Stimulated activated CD8-positive, alpha-beta memory T cell treated with anti-CD3 and anti-CD28 coated beads, Interleukin-4, amount 100 ng/mL, for 4 hours (primary cell): Measurements from ENCODE around the gene GABBR2.

Experiments
- DNase-seq, 2 donors: peaks; one replicate each; pipeline ENCODE4 v3.0.0-alpha.2; 2020; ENCODE audit warnings: low read depth in 2 of 2, low spot score in 1 of 2

The GABBR2 gene

DNA sequence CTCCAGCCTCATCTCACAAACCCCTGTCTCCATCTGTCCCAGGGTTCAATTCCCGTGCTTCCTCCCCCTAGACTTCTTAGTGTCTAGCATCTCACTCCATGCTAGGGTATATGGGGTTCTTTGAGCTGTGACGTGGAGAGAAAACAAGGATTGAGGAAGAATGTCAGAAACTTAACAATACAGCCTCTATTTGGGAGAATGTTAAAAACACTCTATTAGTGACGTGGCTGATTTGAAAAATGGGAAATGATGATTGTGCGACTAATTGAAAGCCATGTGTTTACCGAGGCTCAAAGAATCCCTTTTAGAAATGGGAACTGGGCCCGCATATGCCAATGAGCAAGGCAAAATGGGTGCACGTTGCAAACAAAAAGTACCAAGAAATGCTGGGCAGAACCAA lies 380.6 kb downstream of the GABBR2 start:
- no peak for DNase-seq

DNA sequence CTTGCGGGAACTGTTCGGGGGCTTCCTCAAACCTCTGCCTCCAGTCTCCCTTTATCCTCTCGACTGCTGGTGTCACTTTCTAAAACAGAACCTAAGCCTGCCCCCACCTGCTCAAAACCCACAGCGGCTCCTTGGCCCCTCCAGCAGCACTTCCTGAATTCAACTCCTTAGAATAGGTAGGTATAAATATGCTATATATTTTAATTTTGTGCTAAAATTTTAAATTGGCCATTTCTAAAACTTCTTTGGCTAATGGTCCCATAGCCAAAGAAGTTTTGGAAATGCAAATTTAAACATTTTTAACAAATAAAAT lies 381.5 kb downstream of the GABBR2 start:
- no peak for DNase-seq

DNA sequence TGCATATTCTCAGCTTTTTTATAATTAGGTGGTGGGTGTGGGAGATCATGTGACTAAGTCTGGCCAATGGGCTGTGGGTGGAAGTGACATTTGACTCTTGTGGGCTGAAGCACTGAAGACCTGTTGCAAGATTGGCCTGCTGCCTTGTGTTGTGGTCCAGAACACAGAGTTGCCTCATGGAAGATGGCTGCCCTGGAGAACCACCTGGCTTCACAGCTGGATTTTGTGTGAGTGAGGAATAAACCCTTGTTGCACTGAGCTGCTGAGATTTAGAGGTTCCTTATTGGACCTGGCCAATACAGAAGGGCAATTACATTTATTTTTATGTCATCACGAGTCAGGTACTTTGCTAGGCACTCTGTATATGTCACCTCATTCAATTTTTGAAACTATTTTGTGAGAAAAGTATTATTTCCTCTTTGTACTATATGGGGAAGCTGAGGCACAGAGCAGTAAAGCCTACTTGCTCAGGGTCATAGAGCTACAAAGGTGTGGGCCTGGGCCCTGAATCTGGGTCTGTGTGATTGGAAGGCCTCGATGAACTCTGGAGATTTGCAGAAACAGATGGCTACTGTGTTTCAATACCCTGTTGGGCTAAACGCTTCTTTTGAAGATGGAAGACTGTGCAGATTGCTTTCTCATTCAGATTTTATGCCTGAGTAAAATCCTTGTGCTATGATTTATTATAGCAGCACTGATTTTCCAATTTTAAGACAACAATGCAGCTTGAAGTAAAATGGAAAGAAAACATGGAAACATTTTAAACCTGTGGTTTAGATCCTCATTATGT lies 382.1 kb downstream of the GABBR2 start:
- no peak for DNase-seq

DNA sequence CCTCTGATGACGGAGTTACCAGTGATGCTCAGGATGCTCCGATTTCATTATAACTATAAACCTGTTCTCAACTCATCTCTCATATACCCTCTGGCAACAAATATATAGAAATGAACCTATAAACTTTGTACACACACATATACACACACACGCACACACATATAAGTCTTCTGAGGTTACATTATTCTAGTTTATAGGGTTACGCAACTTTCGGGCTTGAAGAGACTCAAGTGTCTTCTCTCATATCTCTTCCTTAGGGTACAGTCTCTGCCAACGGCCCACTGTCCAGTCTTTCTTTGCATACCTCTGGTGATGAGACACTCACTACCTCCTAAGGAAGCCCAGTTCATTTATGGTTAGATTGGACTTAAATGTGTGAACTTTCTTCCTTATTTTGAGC lies 383.9 kb downstream of the GABBR2 start:
- DNase-seq: no peak

DNA sequence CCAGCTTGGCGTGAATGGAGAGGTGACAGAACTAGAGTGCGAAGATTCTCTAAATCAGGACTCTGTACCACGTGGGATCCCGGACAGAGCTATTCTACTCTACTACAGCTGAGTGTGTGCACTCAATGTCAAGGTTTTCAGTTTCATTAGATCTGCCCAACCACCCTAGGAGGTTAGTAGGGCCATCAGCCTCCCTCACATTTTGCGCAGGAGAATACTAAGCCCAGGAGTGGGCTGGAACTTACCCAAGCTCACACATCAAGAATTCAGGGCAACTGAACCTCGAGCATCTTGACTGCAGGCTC lies 385.0 kb downstream of the GABBR2 start:
- no peak for DNase-seq

DNA sequence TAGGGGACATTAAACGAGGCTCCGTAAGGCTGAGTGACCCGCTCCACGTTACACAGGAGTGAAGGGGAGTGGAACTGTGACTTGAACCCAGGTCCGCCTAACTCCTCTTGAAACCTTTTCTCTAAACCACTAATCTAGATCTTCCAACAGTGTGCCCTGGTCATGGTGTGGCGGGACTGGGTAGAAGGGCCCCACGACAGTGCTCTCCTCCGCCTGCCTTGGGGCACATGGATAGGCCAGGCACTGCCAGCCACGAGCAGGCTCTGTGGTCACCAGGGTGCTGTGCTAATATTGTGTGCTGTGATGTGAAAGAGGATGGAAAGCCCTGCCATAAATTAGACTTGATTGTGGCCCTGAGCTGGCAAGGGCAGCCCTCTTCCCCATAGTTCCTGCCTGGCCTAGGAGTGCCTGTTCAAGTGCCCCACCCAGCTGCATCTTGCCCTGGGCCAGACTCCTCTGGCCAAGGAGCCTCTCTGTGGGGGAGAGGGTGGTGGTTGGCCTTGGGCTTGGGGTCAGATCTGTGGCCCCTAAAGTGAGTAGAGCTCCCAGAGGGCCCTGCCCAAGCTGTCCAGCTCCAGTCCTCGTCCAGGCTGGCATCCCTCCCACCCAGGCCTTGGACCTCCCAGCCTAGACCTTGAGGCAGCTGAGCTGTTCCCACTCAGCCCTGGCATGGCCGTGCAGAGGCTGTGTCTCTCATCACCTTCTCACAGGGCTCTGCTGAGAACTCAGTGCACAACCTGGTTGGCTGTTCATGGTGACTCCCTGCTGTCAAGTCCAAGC lies 385.5 kb downstream of the GABBR2 start:
- no peak for DNase-seq

DNA sequence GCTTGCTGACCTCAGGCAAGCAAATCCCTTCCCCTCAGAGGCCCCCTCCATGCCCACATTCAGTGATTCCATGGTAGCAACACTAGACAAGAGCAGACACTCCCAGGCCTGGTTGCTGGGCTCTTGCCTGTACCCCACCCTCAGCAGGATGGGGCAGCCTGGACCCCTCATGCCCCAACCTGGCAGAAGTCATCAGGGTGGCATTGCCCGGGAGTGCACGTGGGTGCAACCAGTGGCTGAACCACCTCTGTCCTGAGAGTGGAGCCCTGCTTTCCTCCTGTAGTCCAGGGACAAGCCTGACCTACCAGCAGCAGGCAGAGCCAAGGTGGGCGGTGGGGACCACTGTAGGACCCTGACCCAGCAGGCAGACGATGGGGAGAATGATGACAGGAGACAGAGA lies 387.5 kb downstream of the GABBR2 start:
- no peak for DNase-seq

DNA sequence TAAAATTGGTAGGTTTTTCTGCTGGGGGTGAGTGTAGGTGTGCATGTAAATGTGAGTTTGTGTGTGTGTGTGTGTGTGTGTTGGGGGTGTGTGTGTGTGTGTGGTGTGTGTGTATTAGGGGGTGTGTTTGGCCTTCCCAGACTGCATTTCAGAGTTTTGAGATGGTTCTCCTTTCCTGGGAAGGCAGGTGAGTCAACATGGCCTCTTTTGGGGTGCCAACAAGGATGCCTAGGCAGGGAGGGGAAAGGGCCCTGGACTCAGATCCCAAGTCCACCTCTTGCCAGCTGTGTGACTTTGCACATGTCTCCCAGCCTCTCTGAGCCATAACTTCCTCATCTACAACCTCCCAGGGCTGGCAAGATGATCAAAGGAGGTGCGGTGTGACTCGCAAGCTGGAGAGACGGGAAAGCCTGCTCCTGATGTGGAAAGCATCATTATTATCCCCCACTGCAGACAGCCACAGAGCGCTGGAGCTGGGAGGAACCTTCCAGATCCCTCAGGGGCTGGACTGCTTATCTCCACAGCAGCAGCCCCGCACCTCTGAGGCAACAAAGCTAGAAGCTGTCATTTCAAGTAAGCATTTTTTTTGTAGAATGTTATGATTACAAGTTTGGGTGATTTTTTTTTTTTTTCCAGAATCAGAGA lies 389.8 kb downstream of the GABBR2 start:
- no peak for DNase-seq

DNA sequence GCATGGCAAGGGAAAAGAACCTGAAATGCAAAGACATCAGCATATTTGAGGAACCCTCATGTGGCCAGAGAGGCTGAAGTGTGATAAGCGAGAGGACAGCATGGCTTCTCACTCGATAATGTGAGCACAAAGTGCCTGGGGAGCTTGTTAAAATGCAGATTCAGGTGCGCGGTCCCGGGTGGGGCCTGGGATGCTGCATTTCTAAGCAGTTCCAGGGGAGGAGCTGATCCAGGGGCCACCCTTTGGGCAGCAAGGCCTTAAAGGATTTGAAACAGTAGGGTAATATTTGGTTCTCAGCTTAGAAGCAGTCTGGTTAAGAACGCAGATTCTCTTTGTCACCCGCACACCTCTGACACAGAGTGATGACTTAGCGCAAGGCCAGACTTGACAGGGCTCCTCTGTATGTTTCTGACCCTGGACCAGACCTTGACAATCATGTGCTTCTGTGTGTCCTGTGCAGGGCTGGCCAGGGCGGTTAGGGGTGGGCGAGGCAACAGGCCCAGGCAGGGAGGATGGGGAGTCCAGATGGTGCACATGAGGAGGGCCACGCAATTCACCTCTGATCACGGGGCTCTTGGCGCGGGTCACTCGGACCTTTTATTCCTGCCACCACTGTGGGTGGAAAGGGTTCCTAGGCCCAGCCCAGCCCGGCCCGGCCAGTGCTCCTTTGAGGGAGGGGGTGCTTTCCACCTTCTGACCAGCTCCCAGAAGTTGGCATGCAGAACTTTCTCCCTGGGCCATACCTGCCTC lies 390.5 kb downstream of the GABBR2 start:
- DNase-seq: no peak

DNA sequence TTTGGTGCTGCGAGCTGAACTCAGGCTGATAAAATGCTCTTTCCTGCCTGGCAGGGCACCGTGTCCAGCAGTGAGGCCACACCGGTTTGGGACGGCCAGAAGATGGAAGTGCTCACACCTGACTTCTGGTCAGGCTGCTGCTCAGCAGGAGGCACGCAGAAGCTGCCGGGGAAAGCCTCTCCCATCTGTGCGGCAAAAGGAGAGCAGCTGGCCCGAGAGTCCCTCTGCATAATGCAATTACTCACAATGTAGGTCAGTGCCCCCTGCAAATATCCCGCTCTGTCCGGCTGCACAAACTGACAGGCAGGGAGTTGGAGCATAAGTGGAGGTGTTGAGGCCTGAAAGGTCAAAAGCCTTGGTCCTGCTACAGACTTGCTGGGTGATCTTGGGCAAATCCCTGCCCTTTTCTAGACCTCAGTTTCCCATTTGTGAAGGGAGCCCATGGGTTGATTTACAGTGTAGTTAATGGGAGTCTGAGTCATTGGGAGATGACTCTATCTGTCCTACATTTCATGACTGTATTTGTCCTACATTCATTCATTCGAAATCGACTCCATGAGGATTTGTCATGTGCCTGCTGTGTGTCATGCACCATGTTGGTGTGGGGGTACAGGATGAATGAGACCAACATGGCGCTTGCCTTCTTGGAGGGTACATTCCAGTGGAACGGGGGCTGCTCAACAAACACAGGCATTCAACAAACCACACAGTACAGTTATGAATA lies 391.4 kb downstream of the GABBR2 start:
- DNase-seq: no peak

DNA sequence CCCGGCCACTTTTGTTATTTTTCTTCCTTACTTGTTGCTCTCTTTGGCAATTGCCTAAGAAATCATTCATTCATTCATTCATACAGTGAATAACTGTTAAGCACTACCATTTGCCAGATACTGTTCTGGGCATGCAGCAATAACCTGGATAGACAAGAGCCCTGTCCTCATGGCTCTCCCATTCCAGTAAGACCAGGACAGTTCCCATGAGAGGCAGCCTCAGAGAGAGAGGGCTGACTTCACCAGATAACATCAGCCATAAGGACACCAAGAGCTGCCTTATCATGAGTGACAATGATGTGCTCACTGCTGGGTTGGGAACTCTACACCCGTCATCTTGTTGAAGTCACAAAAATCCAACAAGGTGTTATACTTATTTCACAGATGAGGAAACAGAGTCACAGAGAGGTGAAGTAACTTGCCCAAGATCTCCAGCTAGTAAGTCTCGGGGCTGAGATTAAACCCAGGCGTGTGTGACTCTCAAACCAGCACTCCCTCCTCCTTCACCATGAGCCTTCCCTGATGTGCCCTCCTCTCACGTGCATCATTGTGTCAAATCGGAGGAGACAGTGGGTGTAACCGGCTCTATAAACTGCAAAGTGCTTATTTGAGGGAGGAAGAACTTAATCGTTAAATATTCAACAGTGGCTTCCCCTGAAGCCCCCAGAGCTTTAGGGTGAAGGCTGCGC lies 392.1 kb downstream of the GABBR2 start:
- no peak for DNase-seq

DNA sequence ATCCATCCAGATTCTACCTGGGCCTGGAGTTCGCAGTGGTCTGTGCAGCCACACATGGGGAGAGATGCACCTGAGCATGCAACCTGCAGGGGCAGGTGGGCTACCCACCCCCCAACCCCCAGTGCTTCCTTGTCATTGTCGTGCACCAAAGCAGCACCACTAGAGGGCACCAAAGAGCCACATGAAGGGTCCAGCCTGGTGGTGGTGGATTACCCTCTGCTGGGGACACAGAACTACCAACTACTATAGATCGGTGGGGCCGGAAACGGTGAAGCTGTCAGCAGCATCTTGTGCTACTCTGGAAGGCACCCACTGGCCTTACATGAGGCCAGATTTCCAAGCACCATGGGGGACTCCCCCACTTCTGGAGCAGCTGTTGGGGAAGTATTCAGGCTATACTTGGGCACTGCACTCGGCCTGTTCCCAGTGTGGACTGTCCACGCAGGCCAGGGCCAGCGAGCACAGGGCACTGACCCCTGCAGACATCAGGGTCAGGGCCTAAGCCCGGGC lies 393.1 kb downstream of the GABBR2 start:
- peak; percentile 41 to 60 for DNase-seq

DNA sequence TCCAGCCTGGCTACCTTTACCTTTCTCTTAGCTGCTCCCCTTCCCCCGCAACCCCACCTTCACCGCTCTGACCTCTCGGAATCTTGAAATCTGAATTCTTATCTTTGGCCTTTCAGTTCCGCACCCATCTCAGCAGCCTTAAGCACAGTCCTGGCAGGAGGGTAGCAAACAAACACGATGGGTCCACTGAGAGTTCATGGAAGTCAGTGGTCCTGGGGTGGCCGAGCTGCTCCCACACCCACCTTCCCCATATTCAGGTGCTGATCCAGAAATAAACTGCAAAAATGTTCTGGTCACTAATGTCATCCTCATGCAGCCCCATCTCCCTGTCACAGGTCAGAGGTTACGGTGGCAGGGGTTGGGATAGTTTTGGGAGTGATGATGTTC lies 393.7 kb downstream of the GABBR2 start:
- no peak for DNase-seq

DNA sequence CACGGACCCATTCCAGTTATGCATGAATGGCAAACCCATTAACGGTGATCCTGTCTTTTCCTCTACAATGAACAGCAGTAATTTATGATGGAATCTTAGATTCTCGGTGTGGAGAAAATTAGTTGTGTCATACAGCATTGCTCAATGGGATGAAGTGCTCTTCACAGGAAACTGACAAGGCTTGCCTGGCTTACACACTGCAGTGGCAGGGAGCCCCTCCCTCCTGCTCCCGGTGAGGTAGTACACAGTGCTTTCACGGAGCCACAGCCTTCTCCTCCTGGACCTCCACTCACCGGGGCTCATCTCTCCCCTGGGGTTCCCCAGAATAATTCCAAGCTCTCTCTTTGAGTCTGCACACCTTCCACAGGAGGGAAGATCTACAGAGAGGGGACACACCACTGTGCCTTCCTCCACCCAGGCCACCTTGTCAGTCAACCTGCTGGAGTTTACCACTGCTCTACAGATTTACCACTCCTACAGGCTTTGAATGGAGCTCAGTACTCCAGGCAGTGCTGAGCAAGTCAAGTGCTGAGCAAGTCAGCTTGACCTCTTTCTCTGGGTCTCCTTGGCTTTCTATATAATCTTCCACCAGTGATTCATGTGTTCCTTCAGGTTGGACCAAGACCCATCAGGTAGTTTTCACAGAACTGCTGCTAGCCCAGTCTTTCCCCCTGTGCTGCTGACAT lies 394.2 kb downstream of the GABBR2 start:
- no peak for DNase-seq

DNA sequence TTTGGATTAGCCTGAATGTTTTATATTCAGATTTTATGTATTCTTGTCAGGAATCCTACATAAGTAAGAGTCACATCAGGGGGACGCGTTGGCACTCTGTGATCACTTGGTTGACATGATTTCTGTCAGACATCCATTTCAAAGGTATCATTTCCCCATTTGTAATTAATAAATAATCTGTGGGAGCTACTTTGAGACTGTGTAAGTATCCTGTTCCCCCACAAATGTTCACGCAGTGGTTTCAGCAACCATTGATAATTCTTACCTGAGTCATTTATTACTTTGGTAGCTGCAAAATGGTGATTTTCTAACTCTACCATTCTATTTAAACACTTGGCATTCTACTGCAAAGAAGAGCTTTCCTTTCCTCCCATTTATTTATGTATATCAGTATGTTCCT lies 396.4 kb downstream of the GABBR2 start:
- DNase-seq: no peak

DNA sequence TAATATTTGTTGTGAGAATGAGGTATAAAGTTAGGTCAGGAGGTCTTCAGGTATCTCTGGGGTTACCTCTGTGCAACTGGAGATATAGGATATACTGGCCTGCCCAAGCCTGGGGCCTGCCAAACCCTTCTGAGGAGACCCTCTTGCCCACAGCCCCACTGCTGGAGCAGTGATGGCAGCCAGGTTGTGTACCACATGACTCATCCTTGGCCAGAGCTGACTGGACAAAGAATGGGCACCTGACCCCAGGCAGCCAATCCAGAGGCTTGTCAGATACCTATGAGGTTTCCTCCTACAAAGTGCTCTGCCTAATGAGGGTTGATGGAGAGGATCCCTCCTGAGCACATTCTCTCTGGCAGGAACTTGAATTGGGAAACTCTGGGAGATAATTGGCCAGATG lies 397.2 kb downstream of the GABBR2 start:
- DNase-seq: no peak

DNA sequence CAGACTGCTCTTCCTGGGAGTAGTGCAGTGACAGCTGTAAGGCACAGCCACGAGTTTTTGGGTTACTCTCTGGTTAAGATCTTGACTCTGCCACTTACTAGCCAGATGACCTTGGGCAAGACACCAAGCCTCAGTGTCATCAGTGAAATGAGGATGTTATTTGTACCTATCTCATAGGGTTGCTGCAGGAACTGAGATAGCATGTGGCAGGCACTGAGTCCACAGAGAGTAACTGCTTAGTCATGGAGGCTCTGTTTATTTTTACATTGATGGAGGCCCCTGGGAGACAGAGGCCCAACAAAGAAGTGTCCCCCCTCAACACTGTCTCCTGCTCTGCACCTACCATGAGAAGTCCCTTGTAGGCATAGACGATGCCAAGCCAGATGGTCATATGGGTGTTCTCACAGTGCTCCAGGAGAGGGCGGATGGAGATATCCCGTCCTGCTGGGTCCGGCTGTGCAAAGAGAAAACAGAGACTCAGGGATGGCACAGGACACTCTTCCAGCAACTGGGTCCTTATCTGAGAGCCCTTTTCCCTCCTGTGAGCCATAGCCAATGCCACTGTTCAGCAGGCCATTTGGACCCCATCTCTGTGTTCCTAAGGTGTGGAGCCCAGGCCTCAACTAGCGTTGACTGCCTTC lies 397.9 kb downstream of the GABBR2 start:
- DNase-seq: no peak

DNA sequence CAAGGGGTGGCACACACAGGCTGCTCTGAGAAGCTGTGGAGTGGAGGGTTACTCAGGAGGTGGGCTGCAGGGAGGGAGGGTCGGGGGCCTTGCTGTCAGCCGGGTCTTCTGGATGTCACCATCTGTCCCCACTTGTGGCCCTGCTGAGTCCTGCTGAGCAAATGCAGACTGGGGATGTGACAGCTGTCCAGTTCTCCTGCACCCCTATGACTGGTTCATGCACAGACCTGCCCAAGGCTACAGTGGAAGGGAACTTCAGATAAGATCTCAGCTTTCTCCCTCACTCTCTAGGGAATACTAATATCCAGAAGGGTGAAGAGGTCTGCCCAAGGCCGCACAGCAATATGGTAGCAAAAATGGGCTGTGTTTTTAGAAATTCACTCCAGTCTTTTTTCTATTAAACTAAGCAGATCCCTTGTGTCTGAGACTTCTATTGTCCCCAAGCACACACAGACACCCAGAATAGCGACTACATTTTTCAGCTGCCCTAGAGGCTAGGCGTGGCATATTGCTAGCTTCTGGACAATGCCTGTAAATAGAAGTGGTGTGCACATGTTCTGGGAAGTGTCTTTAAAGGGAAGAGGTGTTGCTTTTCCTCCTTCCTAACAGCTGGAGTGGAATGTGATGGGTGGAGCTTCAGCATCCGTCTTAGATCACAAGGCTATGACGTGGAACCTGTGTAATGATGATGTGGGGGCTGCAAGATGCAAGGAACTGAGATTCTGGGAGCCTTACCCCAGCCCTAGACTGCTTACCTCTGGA lies 402.2 kb downstream of the GABBR2 start:
- DNase-seq: no peak

DNA sequence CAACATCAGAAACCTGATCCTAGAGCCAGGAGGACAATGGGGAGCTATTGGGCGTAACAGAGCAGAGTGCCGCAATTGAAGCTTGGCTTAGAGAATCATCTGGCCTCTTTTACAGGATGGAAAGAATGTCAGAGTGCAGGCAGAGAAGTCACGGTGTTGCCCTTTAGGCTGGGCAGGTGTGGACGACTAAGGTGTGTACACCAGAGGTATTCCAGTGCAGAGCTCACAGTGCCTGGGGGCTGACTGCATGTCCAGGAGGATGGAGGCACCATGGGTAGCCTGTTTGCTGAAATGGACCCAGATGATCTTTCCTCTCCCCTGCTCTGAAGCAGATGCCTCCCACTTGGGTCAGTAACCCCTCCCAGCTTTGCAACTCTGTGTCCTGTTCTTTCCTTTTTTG lies 404.4 kb downstream of the GABBR2 start:
- DNase-seq: no peak
